Measurements from ENCODE around the gene MCM8. TPM values are rescaled to one million over a fixed set of nuclear protein-coding genes. Genes with fewer than 3 reads are reported as not detected.

MCM8 gene
- total RNA-seq, 2 experiments from 2014 or later, result 46.6 to 47.8 TPM

DNA sequence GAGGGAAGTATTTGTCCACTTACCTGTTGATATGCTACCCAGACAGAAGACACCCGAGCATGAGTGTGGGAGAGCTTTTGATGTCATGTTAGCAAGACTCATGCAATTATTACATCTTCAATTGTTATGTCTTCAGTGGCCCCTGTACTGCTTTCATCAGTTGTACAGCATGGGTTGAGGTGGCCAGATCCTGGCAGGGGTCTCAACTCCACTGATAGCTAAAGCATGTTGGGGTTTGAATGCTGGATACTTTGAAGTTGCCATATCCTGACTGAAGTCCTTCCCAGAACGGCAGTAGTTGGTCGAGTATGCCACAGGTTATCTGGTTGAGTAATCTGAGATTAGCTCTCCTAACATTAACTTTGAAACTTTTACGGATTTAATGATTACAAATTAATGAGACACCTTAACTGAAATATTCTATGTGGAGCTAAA, 56.7 kb downstream of the MCM8 start:
- intact Hi-C loops (cut with micrococcal nuclease), result no loop called here
- Mint-ChIP-seq H3K27me3 (no peaks in the 10 kb centered on the region), H3K27ac (peak overlapping the region; percentile 92), H3K4me1 (ENCODE audit: low read depth) (peaks cover 30% of the 10 kb centered on the region), H3K4me3 (peak overlapping the region; percentile 94), H3K9me3 (no peaks in the 10 kb centered on the region), H3K36me3 (ENCODE audit: low read depth) (peaks cover 31% of the 10 kb centered on the region)
- ATAC-seq (no peak), DNase-seq (peak; percentile 4)
- POLR2A ChIA-PET, result interaction anchor here (0.8 kb wide), 1 partner anchor 11 kb away, joined by 3 read pairs; no protein-coding TSS in a partner anchor
- CTCF ChIA-PET, result interaction anchor here (1.8 kb wide), 1 partner anchor 478 kb away, joined by 4 read pairs; no protein-coding TSS in a partner anchor
- TF ChIP-seq, protein P1, sequence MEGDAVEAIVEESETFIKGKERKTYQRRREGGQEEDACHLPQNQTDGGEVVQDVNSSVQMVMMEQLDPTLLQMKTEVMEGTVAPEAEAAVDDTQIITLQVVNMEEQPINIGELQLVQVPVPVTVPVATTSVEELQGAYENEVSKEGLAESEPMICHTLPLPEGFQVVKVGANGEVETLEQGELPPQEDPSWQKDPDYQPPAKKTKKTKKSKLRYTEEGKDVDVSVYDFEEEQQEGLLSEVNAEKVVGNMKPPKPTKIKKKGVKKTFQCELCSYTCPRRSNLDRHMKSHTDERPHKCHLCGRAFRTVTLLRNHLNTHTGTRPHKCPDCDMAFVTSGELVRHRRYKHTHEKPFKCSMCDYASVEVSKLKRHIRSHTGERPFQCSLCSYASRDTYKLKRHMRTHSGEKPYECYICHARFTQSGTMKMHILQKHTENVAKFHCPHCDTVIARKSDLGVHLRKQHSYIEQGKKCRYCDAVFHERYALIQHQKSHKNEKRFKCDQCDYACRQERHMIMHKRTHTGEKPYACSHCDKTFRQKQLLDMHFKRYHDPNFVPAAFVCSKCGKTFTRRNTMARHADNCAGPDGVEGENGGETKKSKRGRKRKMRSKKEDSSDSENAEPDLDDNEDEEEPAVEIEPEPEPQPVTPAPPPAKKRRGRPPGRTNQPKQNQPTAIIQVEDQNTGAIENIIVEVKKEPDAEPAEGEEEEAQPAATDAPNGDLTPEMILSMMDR (IDR thresholded peaks at IDR 0.05), result no peak

DNA sequence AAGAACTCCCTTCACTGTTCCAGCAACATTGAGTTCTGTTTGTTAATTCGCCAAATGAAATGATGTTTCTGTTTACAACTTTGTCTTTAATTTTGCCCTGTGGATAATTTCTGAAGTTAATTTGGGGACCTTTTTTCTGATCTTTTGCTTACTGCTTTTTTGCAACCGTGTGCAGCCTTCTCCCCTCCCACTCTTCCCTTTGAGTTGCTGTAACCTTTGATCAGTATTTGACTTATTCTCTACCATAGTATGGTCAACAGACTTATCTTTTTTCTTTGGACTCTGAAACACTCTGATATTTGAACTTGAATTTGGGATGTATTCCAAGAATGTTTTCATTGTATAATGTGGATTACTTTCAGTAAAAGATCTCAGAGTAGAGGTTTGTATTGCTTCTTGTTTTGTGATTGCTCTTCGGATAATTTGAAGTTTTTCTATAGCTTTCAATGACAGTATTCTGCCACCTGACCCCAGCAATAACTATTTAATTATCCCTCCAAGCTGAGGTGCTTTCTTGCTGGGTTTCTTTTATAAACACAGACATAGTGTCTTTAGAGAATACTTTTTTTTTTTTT, 57.2 kb downstream of the MCM8 start:
- H3K36me3 Mint-ChIP-seq (ENCODE audit: low read depth), result peaks cover 36% of the 10 kb centered on the region
- TF ChIP-seq, protein P1 (IDR thresholded peaks at IDR 0.05), result no peak
- DNase-seq (no peak), ATAC-seq (no peak)
- no peaks in the 10 kb centered on the region for H3K9me3 Mint-ChIP-seq
- intact Hi-C loops (cut with micrococcal nuclease), result no loop called here
- H3K27me3 Mint-ChIP-seq, result no peaks in the 10 kb centered on the region
- H3K4me1 Mint-ChIP-seq (ENCODE audit: low read depth), result peaks cover 35% of the 10 kb centered on the region
- H3K4me3 Mint-ChIP-seq, result peak overlapping the region; percentile 94
- CTCF ChIA-PET, result interaction anchor here (1.0 to 1.8 kb wide), 3 partner anchors 66 to 479 kb away, joined by 3 to 4 read pairs (median 3); no protein-coding TSS in a partner anchor
- POLR2A ChIA-PET, result no interaction called here
- H3K27ac Mint-ChIP-seq, result peak overlapping the region; percentile 35

DNA sequence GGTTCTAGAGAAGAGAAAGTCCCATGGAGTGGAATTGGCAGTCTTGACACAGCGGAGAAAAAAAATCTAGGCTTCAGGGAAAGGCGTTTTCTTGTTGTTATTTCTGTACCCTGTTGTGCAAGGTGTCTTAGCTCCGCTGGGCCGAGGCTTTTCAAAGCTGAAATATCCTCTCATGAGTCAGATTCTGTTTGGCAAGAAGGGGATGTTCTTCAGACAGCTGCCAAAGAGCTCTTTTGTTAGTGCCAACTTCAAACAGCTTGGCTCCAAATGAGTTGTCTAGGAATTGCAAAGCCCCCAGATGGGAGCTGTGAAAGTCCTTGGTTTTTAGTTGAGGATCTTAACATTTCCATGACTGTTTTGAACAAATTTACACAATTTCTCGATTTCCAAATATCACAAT, 57.8 kb downstream of the MCM8 start:
- DNase-seq, result no peak
- intact Hi-C loops (cut with micrococcal nuclease), result no loop called here

DNA sequence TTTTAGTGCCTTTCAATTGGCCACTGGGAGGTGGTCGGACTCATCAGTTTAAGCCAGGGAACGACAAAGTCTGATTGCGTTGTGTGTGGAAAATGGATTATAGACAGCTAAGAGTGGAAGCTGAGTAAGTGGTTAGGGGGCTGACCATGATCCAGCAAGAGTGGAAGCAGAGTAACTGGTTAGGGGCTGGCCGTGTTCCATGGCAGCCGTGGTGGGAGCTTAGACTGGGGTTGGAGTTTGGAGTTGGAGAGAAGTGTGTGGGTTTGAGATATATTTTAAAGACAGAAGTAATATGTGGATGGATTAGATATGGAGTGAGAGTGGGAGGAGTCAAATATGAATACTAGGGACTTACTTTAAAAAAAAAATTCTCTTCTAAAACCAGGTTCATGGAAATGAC, 61.7 kb downstream of the MCM8 start:
- H3K36me3 Mint-ChIP-seq (ENCODE audit: low read depth), result peaks cover 58% of the 10 kb centered on the region

More for the DNA sequence above, 57.8 kb downstream of the MCM8 start:
- ChIA-PET CTCF (interaction anchor here (1.0 to 1.8 kb wide), 3 partner anchors 66 to 480 kb away, joined by 3 to 4 read pairs (median 3); no protein-coding TSS in a partner anchor), POLR2A (no interaction called here)
- ATAC-seq, result no peak
- no peaks in the 10 kb centered on the region for H3K9me3 Mint-ChIP-seq
- peaks cover 40% of the 10 kb centered on the region for H3K36me3 Mint-ChIP-seq (ENCODE audit: low read depth)
- TF ChIP-seq, protein P1 (IDR thresholded peaks at IDR 0.05), result no peak
- H3K27ac Mint-ChIP-seq, result no peak overlapping the region
- no peaks in the 10 kb centered on the region for H3K27me3 Mint-ChIP-seq
- peak overlapping the region; percentile 94 for H3K4me3 Mint-ChIP-seq
- peaks cover 35% of the 10 kb centered on the region for H3K4me1 Mint-ChIP-seq (ENCODE audit: low read depth)

DNA sequence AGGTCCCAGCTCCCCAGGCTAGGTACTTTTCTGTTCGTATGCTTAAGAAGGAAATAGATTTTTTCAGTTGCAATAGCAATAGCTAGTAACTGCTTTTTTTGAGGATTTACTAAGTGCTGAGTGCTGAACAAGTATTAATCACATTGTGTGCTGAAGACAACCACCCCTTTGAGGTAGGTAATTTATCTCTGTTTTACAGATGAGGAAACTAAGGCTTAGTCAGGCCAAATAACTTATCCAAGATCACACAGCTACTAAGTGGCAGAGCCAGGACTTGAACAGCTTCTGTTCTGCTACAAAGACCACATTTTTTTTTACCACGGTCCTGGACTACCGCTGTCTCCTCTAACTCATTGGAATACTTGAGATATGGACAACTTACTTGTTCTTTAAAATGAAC, 63.6 kb downstream of the MCM8 start:
- H3K27ac Mint-ChIP-seq, result no peak overlapping the region
- intact Hi-C loops (cut with micrococcal nuclease), result no loop called here
- no peaks in the 10 kb centered on the region for H3K27me3 Mint-ChIP-seq
- H3K9me3 Mint-ChIP-seq, result no peaks in the 10 kb centered on the region
- CTCF ChIA-PET, result no interaction called here
- TF ChIP-seq, protein P1 (IDR thresholded peaks at IDR 0.05), result no peak
- ATAC-seq, result no peak
- peaks cover 38% of the 10 kb centered on the region for H3K4me1 Mint-ChIP-seq (ENCODE audit: low read depth)
- peaks cover 64% of the 10 kb centered on the region for H3K36me3 Mint-ChIP-seq (ENCODE audit: low read depth)
- no peak for DNase-seq
- no peak overlapping the region for H3K4me3 Mint-ChIP-seq
- POLR2A ChIA-PET, result no interaction called here

More for the DNA sequence above, 61.7 kb downstream of the MCM8 start:
- H3K27ac Mint-ChIP-seq, result peak overlapping the region; percentile 17
- ChIA-PET POLR2A (interaction anchor here (0.7 to 1.0 kb wide), 2 partner anchors 25 to 32 kb away, joined by 3 read pairs; no protein-coding TSS in a partner anchor), CTCF (no interaction called here)
- H3K9me3 Mint-ChIP-seq, result no peaks in the 10 kb centered on the region
- TF ChIP-seq, protein P1 (IDR thresholded peaks at IDR 0.05), result no peak
- intact Hi-C loops (cut with micrococcal nuclease), result no loop called here
- DNase-seq (no peak), ATAC-seq (no peak)
- H3K4me1 Mint-ChIP-seq (ENCODE audit: low read depth), result peaks cover 46% of the 10 kb centered on the region
- no peaks in the 10 kb centered on the region for H3K27me3 Mint-ChIP-seq
- H3K4me3 Mint-ChIP-seq, result no peak overlapping the region
